T follicular helper cell (primary cell): ENCODE results near the gene NPAT.

Experiments
- DNase-seq: peaks from one replicate; pipeline ENCODE4 v3.0.0-alpha.2; 2020; ENCODE audit warnings: low read depth
- total RNA-seq, 2 experiments: gene quantifications; one replicate each; lab custom pipeline; 2026; lab: John Stamatoyannopoulos, UW

The NPAT gene
- total RNA-seq: 151 to 201 reads per million in 2 experiments

GRCh38 chr11:108222574-108223347 lies at the start of gene NPAT, which contains the start of gene ATM:
TSS of gene NPAT (minus strand) at chr11:108222638. CDS start at chr11:108222536, 102 bp downstream.
TSS of gene ATM (plus strand) at chr11:108223067. CDS start at chr11:108227625, 4,558 bp downstream.
- peak; percentile 98 for DNase-seq

- DNase-seq: no peak
Observed at GRCh38 chr11:108269583-108269982, 47.1 kb upstream of the NPAT start.

- DNase-seq: no peak
Observed at GRCh38 chr11:108253176-108253575, 30.7 kb upstream of the NPAT start.

GRCh38 chr11:108246885-108247284 lies 24.4 kb upstream of the NPAT start:
- no peak for DNase-seq

- DNase-seq: no peak
Observed at GRCh38 chr11:108246308-108246707, 23.9 kb upstream of the NPAT start.

GRCh38 chr11:108242422-108242821 lies 20.0 kb upstream of the NPAT start:
- no peak for DNase-seq

- DNase-seq: no peak
Observed at GRCh38 chr11:108241330-108242037, 19.0 kb upstream of the NPAT start.

- no peak for DNase-seq
Observed at GRCh38 chr11:108239076-108239475, 16.6 kb upstream of the NPAT start.

GRCh38 chr11:108237058-108237481 lies 14.6 kb upstream of the NPAT start:
- no peak for DNase-seq

GRCh38 chr11:108235633-108236032 lies 13.2 kb upstream of the NPAT start:
- no peak for DNase-seq

GRCh38 chr11:108235192-108235591 lies 12.8 kb upstream of the NPAT start:
- DNase-seq: no peak

GRCh38 chr11:108233277-108233945 lies 11.0 kb upstream of the NPAT start:
- DNase-seq: no peak

- no peak for DNase-seq
Observed at GRCh38 chr11:108228251-108228650, 5.8 kb upstream of the NPAT start.

GRCh38 chr11:108226036-108226435 lies 3.6 kb upstream of the NPAT start:
- DNase-seq: no peak

GRCh38 chr11:108224911-108225786 lies 2.7 kb upstream of the NPAT start:
- no peak for DNase-seq

GRCh38 chr11:108224366-108224765 lies 1.9 kb upstream of the NPAT start:
- DNase-seq: no peak

GRCh38 chr11:108223348-108224149 lies 1.1 kb upstream of the NPAT start:
- DNase-seq: no peak

GRCh38 chr11:108221911-108222573 lies 396 bp downstream of the NPAT start:
- peak; percentile 25 for DNase-seq

- DNase-seq: no peak
Observed at GRCh38 chr11:108221371-108221770, 1.1 kb downstream of the NPAT start.

- DNase-seq: no peak
Observed at GRCh38 chr11:108220721-108221336, 1.6 kb downstream of the NPAT start.
